Fibroblast of skin of back (primary cell): ENCODE data around the gene FBXL16.

Source experiments
- DNase-seq: peaks from one replicate; pipeline ENCODE4 v3.0.0-alpha.2; 2013

FBXL16 gene

DNA sequence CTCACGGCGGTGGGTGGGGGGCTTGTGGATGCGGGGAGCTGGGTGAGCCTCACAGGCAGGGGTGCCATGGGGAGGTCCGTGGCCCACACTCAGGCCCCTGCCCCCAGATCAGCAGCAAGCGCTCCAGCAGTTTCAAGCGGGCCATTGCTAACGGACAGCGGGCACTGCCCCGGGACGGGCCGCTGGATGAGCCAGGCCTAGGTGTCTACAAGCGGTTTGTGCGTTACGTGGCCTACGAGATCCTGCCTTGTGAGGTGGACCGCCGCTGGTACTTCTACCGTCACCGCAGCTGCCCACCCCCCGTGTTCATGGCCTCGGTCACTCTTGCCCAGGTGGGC is 29.1 kb downstream of the FBXL16 start:
- DNase-seq = no peak

DNA sequence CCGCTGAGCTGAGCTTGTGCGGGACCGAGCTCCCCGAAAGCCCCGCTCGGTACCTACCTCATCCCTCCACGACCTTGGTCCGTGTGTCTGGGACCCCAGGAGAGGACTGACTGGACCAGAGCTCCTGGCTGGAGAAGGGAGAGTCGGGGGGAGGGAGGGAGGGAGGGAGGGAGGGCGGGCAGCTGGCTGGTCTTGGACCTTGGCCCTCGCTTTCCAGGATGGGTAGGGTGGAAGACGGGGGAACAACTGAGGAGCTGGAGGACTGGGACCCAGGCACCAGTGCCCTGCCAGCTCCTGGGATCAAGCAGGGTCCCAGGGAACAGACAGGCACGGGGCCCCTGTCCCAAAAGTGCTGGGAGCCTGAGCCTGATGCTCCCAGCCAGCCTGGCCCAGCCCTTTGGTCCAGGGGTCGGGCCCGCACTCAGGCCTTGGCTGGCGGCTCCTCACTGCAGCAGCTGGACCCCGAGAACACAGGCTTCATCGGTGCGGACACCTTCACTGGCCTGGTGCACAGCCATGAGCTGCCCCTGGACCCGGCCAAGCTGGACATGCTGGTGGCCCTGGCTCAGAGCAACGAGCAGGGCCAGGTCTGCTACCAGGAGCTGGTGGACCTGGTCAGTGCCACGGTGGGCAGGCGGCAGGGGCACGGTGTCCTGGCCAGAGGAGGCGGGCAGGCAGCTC is 29.6 kb downstream of the FBXL16 start:
- DNase-seq = no peak

DNA sequence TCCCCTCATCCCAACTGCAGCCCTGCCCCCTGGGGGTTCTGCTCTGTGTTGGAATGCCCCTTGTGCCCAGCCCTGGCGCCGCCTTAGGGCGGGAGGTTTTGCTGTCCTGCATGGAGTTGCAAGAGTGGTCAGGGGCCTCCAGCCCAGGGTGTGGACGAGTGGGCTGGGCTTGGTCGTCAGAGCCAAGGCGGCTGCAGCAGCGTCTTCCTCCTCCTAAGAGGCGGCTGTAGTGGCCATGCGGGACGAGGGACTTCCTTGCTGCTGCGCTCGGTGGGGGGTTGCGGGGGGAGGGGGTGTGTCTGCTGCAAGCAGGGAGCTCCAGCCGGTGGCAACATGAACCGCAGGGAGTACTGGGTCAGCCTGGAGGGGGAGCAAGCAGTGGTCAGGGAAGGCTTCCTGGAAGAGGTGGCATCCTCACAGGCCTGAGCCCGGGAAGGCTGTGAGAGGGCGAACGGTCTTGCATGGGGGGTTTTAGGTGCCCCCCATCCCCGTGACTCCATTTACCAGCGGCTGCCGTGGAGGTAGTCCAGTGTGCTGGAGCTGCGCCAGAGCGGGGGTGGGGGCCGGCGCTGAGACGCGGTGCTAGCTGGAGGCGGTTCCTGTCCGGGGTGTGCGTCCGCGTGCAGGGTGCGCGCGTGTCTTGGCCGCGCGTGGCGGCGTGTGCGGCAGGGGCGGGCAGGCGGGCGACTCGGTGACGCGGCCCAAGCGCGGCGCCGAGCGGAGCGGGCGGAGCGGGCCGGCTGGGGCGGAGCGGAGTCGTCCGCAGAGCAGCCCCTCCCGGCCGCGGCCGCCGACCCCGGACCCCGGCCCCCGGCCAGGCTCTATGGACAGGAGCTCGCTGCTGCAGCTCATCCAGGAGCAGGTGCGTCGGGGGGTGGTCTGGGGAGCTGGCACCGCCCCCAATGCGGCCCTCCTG is 30.4 kb downstream of the FBXL16 start, which contains the start of gene RHBDL1:
TSS of gene RHBDL1 (plus strand) at position 704 of the 916 bp plus-strand sequence. CDS start at position 824, 120 bp downstream.
- DNase-seq = peak; percentile 50

DNA sequence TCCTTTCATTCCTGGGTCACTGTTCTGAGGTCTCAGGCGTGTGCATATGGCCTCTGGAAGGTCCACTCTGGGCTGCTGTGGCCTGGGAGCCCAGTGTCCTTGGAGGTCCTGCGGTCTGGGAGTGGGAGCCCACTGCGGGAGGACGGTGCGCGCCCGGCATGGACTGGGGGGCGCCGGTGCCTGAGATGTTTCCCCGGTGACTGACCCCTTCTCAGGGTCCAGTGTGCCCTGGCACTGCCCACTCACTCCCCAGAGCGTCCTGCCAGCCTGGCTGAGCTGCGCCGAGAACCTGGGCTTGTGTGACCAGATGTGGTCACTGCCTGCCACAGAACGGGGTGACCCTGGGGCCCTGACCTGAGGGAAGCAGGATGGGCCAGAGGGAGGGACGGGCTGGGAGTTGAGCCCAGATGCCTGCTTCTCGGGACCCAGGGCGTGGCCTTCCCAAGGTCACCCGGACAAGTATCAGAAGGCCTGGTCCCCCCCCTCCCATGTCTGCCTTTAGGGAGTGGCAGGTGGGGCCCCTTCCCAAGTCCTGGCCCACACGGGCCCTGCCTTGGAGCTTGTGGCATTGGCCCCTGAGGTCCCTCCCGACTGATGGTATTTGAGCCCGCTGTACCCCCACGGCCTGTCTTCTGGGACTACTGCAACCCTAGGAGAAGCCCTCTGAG is 31.3 kb downstream of the FBXL16 start:
- DNase-seq = no peak

DNA sequence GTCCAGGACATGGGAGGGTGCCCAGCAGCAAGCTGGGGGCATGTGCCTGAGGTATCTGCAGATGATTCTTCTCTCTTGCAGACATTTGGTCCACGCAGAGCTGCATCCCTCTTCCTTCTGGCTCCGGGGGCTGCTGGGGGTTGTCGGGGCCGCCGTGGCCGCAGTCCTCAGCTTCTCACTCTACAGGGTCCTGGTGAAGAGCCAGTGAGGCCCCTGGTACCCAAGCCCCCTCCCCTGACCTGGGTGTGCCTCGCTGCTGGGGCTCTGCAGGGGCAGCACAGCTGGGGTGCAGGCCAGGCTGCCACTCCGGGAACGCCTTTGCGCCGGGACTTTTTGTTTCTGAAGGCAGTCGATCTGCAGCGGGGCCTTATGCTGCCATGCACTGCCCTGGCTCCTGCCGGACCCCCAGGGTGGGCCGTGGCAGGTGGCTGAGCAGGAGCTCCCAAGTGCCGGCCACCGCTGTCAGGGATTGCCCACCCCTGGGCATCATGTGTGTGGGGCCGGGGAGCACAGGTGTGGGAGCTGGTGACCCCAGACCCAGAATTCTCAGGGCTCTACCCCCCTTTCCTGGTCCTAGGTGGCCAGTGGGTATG is 32.1 kb downstream of the FBXL16 start:
- no peak for DNase-seq

DNA sequence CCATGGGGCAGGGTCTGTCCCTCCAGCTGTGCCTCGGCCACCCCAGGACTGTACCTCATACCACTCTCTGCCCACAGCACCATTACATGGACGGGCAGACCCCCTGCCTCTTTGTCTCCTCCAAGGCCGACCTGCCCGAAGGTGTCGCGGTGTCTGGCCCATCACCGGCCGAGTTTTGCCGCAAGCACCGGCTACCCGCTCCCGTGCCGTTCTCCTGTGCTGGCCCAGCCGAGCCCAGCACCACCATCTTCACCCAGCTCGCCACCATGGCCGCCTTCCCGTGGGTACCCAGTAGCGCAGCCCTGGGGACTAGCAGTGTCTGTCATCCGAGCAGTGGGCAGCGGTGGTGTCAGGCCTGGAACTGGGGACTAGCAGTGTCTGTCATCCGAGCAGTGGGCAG is 32.8 kb downstream of the FBXL16 start:
- DNase-seq = no peak

DNA sequence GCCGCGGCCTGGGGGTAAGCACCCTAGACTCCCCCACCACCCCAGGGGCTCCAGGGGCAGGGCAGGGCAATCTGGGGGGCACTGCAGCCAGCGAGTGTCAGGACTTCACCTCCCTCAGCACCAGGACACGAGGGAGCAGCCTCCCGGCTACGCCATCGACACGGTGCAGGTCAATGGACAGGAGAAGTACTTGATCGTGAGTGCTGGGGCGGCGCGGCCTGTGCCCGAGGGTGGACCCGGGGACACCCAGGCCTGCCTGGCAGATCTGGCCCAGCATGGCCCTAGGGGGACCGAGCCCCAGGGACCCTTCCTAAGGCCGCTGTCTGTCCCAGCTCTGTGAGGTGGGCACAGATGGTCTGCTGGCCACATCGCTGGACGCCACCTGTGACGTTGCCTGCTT is 33.2 kb downstream of the FBXL16 start:
- no peak for DNase-seq

DNA sequence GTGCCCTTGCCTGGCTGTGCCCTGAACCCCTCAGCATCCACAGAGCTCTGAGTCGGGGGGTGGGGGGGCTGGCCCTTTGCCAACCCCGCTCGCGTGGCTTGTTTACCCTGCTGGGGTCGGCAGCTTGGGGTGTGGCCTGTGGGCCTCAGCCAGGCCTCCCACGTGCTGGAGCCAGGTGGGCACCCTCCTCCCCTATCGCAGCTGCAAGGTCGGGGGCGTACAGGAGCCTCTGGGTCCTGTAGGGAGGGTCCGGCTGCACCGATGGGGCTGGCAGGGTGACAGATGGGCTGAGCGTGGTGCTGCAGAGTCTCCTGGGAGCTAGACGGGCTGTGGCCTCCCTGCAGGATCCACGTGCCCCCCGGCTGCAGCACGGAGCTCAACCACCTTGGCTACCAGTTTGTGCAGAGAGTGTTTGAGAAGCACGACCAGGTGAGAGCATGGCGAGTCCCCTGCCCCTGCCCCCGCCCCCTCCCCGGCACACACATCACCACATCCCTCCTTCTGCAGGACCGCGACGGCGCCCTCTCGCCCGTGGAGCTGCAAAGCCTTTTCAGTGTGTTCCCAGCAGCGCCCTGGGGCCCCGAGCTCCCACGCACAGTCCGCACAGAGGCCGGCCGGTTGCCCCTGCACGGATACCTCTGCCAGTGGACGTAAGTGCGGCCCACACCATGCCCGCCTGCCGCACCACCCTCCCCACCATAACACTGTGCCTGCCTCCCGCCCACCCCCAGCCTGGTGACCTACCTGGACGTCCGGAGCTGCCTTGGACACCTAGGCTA is 34.1 kb downstream of the FBXL16 start:
- DNase-seq = no peak

DNA sequence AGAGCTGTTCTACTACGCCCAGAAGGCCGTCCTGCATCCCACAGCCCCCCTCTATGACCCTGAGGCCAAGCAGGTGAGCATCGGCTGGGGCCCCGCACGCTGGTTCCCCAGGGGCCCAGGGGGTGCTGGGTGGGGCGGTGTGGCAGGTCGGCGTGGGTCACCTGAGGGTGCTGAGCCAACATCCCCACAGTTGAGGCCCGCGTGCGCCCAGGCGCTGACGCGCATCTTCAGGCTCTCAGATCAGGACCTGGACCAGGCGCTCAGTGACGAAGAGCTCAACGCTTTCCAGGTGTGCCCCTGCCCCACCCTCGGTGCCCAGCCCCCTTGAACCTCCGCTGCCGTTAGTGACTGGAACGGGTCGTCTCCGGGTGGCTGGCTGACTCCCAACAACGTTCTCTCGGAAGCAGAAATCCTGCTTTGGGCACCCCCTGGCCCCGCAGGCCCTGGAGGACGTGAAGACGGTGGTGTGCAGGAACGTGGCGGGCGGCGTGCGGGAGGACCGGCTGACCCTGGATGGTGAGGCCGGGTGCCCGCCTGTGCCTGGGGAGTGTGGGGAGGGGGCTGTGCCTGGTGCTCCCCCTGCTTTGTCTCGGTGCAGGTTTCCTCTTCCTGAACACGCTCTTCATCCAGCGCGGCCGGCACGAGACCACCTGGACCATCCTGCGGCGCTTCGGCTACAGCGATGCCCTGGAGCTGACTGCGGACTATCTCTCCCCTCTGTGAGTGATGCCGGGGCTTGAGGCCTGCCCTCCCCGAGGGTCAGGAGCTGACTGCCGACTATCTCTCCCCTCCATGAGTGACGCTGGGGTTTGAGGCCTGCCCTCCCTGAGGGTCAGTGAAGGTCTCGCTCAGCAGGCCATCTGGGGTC is 34.9 kb downstream of the FBXL16 start:
- DNase-seq = no peak

DNA sequence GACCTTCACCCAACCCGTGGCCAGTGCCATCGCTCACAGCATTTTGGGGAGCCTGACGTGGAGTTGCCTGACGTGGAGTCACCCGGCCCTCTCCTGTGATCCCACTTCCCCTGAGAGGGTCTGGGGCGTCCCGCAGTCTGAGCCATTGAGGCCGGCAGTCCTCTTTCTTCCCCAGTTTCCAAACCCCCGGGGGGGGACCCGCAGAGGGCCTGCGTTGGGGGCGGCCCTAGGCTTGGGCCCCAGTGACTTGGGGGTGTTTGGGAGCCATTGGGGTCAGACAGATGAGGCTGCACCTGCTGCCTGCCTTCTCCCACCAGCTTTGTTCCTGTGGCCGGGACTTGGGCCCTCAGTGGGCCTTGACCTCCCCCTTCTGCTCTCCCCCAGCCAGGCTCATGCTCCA is 35.9 kb downstream of the FBXL16 start:
- no peak for DNase-seq

DNA sequence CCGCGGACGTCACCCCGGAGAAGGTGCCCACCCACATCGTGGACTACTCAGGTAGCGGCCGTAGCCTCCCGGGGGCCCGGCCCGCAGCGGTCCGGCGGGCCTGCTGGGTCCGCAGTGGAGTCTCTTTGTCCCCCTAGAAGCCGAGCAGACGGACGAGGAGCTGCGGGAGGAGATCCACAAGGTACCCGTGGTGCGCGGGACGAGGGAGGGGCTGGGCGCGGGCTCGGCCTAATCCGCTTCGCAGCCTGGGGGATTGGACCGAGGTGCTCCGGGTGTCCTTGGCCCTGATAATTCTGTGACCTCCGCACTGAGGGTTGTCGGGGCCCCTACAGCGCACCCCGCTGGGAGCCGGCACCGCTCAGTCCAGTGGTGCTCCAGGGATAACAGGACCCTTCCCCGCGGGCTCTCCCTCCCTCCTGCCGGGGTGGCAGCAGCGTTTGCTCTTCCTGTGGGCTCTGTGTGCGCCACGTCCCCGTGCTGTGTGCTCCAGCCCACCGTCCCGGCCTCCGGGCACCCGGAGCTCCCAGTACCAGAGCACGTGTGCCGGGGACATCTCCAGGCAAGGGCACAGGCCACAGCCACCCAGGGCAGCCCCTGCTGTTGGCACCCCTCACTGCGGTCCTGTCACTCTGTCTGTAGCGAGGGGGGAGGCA is 37.0 kb downstream of the FBXL16 start:
- no peak for DNase-seq

DNA sequence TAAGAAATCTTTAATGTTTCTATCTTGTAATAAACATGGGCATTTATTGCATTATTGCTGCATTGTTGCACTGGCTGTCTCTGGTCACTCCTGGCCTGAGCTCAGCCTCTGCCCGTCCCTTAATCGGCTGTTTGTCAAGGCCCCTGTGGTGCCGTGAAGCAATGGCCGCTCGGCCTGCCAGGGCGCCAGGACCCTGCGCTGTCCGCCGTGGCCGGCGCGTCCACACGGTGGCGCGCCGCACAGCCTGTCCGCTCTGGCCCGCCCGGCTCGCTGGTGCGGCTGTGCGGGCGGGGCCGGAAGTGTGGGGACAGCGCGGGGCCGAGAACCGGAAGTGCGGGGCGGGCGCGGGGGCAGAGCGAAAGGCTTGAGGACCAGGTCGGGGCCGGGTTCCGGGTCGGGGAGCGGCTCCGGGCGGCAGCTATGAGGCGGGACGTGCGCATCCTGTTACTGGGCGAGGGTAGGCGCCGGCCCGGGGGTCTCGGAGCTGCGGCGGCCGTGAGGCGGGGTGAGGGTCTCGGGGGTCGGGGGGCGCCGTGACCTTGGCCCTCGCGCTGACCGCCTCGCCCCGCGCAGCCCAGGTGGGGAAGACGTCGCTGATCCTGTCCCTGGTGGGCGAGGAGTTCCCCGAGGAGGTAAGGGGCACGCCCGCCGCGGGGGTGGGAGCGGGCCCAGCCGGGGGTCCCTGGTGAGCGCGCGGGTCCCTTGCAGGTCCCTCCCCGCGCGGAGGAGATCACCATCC is 37.7 kb downstream of the FBXL16 start, which contains the start of gene RHOT2:
TSS of gene RHOT2 (plus strand) at position 353 of the 739 bp plus-strand sequence. CDS start at position 421, 68 bp downstream.
- peak; percentile 90 for DNase-seq

DNA sequence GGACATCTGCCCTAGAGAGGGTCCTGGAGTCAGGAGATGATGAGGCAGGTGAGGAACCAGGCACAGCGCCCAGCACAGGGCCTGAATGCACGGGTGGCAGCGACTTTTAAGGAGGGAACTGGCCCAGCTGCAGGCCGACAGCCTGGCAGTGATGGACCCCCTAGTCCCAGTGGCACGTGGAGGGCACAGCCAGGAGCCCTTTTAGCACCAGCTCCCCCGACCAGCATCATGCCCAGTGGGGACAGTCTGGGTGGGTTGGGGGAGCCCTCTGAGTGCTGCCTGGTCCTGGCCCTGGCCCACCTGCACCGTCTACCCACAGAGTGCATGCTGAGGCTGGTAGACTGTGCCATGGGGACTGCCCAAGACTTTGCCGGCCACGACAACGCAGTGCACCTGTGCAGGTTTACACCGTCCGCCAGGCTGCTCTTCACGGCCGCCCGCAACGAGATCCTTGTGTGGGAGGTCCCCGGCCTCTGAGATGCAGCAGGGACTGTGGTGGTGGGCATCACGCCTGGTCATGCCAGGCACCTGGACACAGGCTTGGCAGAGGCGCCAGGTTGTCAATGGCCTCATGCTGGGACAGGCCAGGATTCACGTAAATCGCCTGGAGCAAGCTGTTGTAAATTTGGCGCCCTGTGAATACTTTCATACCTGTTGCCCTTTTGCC is 38.4 kb downstream of the FBXL16 start:
- DNase-seq = no peak

DNA sequence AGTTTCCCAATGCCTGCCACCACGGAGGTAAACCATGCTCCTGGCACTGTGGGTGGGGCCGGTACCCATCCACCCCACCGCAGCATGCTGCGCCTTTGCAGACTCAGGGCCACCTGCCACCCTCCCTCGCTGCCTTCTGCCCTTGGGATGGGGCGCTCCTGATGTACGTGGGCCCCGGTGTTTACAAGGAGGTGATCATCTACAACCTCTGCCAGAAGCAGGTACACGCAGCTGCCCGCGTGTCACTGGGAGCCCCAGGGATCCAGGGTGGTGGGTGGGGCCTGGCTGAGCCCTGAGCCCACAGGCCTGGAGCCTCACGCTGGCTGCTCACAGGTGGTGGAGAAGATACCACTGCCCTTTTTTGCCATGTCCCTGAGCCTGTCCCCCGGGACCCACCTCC is 39.0 kb downstream of the FBXL16 start:
- no peak for DNase-seq

DNA sequence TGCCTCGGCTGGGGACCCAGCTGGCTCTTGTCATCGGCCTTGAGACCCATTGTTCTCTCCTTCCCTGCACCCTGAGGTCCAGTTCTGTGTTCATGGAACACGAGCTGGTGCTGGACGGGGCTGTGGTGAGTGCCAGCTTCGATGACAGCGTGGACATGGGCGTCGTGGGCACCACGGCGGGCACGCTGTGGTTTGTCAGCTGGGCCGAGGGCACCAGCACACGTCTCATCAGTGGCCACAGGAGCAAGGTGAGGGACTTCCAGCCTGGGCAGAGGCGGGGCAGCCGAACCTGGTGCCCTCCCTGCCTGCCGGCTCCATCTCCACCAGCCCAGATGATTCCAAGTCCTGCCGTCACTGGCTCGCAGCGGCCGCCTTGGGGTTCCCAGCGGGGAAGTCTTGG is 43.0 kb downstream of the FBXL16 start:
- no peak for DNase-seq

DNA sequence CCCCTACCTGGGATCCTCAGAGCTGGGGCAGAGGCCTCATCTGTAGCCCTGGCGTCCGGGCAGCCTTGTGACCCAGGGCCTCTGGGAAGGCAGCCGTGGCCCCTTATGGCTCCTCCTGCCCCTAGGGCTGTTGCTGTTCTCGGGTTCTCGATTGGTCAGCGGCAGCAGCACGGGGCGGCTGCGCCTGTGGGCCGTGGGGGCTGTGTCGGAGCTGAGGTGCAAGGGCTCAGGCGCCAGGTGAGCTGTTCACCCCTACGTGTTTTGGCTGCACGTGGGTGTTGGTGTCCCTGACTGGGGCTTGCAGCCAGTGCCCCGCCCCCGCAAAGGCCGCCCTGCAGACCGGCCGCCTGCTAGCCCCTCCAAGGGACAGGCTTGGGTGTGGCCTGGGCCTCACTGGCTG is 43.5 kb downstream of the FBXL16 start:
- DNase-seq = no peak

DNA sequence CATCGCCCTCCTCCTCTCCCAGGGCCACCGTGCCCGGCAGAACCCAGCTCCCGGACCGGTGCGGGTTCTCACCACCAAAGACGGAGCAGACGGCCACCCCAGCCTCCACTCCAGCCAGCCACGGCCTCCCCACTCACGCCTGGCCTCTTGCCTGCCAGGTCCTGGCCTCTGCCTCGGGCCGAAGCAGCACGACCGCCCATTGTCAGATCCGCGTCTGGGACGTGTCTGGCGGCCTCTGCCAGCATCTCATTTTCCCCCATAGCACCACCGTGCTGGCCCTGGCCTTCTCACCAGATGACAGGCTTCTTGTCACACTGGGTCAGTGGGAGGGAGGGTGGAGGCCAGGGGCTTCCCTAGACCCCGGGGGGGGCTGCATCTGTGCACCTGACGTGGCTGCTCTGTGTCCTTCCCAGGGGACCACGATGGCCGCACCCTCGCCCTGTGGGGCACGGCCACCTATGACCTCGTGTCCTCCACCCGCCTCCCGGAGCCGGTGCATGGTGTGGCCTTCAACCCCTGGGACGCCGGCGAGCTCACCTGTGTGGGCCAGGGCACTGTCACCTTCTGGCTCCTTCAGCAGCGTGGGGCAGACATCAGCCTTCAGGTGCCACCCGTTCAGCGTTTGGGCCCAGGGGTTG is 44.3 kb downstream of the FBXL16 start:
- DNase-seq = no peak

DNA sequence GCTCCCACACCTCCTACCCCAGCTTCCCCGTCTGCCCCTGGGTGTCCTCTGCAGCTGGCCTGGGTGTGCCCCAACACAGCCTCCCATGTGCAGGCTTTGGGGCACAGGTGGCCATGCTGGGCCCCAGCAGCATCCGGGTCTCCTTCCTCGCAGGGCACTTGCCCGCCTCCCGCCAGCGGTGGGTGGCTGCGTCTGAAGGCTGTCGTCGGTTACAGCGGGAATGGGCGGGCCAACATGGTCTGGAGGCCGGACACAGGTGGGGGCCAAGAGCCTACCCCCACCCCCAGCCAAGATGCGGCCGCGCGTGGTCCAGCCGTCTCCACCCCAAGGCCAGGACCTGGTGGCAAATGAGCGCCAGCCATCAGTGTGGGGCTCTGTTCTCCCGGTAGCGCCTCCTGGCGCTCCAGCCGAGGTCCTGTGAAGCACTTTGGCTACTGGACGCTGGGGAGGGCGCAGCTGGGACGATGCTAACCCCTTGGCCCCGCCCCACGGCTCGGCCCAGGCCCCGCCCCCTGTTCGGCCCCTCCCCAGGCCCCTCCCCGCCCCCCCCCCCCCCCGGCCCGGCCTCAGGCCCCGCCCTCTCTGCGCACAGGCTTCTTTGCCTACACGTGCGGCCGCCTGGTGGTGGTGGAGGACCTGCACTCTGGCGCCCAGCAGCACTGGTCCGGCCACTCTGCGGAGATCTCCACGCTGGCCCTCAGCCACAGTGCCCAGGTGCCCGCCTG is 45.0 kb downstream of the FBXL16 start:
- DNase-seq = peak; percentile 66
